TTC549 (cell line): ENCODE results near the gene SMIM27.
"Not testable (repeated sequence)": the region's sequence is repeated elsewhere in the genome, so short reads cannot be mapped to it uniquely, and the experiment has no call there.

Source experiments
- FAIRE-seq: peaks from 2 replicates; lab custom pipeline; 2012; peaks lifted over from hg19 to GRCh38; lab: Jason Lieb, UNC

The SMIM27 gene, protein sequence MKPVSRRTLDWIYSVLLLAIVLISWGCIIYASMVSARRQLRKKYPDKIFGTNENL

GRCh38 chr9:32552172-32552872, at the start of gene SMIM27, which contains the start of gene TOPORS:
Gene SMIM27 (plus strand): TSS chr9:32552327. CDS start chr9:32552435, 108 bp downstream.
Gene TOPORS (minus strand): TSS chr9:32552586. CDS start chr9:32552436, 150 bp downstream.
- peak; percentile 31 for FAIRE-seq

- no peak for FAIRE-seq
Observed at GRCh38 chr9:32502464-32502863, 49.7 kb upstream of the SMIM27 start.

DNA sequence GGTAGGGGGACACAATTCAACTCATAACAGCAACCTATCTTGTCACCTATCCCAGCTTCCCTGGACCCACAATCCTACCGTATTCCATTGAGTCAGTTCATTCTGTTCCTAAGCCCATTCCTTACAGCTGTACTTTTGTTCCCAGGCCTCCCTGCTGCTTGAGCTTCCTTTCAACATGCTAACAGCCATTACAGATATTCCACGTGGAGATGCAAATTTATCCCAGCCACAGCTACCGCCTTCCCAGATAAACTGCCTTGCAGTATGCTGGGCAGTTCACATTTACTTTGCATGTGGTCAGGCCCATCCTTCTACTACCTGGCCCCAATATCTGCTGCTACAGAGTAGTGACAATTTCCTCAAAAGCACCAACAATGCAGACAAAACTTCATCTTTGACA, 49.1 kb upstream of the SMIM27 start:
- no peak for FAIRE-seq

DNA sequence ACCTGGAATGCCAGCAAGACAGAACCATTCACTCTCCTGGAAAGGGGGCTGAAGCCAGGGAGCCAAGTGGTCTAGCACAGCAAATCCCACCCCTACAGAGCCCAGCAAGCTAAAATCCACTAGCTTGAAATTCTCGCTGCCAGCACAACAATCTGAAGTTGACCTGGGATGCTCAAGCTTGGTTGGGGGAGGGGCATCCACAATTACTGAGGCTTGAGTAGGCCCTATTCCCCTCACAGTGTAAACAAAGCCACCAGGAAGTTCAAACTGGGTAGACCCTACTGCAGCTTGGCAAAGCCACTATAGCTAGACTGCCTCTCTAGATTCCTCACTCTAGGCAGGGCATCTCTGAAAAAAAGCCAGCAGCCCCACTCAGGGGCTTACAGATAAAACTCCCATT, 43.4 kb upstream of the SMIM27 start:
- FAIRE-seq = no peak

GRCh38 chr9:32516241-32516640, 35.9 kb upstream of the SMIM27 start:
- no peak for FAIRE-seq

DNA sequence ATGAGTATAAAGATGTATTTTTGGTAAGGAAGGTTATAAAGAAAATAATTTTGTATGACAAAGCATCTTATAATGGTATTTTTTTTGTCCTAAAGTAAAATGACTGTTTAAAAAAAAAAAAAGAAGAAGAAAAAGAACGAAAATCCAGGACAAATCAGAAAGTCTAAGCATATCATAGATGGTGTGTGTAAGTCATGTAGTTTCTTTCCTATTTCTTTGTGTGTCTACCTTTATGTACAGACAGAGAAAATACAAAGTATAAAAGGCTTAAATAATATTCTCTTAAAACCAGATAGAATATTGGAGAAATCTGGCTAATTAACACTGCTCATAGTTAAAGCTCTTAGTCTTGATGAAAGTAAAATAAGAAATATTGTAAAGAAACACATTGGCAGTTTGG, 33.9 kb upstream of the SMIM27 start:
- FAIRE-seq = peak; percentile 45

- no peak for FAIRE-seq
Observed at GRCh38 chr9:32523910-32524309, 28.2 kb upstream of the SMIM27 start.

DNA sequence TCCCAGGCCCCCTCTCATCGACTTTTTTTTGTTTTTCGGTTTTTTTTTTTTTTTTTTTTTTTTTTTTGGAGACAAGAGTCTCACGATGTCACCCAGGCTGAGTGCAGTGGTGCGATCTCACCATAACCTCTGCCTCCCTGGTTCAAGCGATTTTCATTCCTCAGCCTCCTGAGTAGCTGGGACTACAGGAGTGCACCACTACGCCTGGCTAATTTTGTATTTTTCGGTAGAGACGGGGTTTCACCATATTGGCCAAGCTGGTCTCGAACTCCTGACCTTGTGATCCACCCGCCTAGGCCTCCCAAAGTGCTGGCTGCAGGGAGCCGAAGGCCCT, 27.6 kb upstream of the SMIM27 start:
- not testable (repeated sequence) for FAIRE-seq

DNA sequence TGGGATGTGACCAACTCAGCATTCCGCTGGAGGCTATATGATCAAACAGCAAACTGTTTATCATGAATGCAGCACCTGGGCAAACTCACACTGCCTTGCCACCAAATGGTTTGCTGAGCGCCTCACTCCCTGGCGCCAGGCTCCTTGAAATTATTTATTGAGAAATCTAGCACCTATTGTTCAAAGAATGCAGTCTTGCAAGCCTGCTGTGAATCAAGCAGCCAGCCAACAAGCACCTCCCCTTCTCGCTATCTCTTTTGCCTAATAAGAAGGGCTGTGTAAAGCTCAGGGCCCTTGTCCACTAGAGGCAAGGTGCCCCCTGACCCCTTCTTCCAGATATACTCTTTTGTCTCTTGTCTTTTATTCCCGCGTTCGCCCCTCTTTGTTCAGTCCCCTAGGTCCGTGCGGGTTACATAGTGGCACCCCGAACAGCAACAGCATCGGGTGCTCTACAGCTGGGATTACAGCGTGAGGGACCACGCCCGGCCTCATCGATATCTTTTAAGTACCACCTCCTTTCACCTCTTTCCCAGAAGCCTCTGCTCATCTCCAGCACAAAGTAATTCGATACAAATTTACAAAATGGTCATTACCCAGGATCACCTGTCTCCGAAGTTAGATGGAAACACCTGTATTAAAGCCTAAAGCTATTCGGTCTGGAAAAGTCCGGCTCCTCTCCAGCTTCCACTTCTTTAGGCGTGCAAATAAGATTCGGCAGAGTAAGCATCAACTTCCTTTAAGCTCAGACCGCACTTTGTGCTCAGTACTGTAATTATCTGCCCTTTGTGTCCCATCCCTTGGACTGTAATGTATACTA, 27.0 kb upstream of the SMIM27 start:
- no peak for FAIRE-seq

GRCh38 chr9:32525709-32526030, 26.5 kb upstream of the SMIM27 start:
- no peak for FAIRE-seq

- no peak for FAIRE-seq
Observed at GRCh38 chr9:32526041-32526706, 26.0 kb upstream of the SMIM27 start, which contains the start of gene RIGI. Gene RIGI (minus strand): TSS chr9:32526196. CDS start chr9:32526166, 30 bp downstream.

DNA sequence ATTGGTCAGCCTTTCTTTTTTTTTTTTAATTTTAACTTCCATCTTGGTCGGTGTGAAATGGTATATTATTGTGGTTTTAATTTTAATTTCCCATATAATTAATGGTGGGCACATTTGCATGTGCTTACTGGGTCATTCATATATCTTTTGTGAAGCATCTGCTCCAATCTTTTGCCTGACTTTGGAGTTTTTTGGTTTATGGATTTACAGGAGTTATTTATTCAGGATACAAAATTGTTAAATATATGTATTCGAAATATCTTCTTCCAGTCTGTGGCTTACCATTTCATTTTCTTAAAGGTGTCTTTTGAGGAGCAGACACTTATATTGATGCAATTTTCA, 25.4 kb upstream of the SMIM27 start:
- FAIRE-seq = no peak

DNA sequence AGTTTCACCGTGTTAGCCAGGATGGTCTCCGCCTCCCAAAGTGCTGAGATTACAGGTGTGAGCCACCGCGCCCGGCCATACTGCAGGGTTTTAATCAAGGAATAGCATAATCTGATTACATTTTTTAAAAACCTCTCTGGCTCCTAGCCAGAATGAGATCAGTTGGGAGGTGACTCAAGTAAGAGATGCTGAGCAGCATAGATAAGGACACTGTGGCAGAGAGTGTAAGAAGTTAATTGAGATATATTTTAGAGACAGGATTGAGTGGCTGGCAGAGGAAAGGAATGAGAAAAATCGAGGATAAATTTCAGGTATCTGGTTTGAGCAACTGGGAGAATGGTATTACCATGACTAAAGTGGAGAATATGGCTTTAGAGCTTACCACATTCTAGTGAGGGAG, 18.8 kb upstream of the SMIM27 start:
- no peak for FAIRE-seq

- no peak for FAIRE-seq
Observed at GRCh38 chr9:32533816-32534215, 18.3 kb upstream of the SMIM27 start.

DNA sequence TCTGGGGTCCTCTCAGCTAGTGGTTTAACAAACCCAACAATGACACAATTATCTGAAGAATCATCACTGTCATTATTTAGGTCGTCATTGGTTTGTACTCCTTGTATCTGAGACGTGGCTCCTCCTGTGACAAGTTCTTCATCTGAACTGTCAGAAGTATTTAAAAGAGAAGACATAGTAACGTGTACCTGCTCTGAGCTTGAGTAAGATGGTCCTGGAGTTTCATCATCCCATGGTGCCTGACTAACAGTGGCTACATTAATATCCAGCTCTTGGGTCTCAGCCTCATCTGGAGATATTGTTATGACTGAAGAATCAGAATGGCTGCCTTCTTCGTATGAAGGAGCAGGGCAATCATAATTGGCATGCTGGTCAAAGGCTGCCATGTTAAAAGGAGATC, 9.1 kb upstream of the SMIM27 start:
- FAIRE-seq = no peak

- no peak for FAIRE-seq
Observed at GRCh38 chr9:32545884-32546283, 6.2 kb upstream of the SMIM27 start.

- not testable (repeated sequence) for FAIRE-seq
Observed at GRCh38 chr9:32548213-32548612, 3.9 kb upstream of the SMIM27 start.

- no peak for FAIRE-seq
Observed at GRCh38 chr9:32550150-32550561, 2.0 kb upstream of the SMIM27 start.

DNA sequence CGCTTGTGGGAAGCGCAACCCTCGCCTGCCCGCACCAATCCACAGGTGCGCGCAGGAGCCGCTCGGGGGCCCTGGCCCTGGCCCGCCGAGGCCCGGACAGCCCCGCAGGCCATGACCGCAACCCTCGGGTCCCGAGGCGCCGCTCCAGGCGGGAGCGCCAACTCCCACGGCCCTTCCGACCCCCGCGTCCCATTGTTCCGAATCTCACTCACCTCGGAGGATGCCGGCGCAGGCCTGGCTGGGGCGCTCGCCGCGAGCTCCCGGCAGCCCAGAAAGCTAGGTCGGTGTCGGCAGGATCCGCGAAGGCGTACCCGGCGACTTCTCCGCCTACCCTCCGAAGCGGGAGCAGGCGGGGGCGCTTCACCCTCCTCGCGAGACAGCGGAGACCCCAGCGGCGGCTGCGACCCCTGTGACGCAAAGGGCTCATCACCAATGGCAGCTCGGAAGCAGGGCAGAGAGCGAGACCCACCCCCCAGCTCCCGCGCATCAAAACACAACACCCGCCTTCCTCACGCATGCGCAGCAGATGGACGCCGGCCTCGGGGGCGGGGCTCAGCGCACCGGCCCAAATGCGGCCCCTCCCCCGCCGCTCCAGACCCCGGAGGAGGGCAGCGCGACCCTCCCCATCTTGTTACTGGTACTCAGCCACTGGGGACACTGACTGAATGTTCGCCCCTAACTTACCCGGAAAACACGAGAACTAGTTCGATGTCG, 1.4 kb upstream of the SMIM27 start:
- FAIRE-seq = no peak

DNA sequence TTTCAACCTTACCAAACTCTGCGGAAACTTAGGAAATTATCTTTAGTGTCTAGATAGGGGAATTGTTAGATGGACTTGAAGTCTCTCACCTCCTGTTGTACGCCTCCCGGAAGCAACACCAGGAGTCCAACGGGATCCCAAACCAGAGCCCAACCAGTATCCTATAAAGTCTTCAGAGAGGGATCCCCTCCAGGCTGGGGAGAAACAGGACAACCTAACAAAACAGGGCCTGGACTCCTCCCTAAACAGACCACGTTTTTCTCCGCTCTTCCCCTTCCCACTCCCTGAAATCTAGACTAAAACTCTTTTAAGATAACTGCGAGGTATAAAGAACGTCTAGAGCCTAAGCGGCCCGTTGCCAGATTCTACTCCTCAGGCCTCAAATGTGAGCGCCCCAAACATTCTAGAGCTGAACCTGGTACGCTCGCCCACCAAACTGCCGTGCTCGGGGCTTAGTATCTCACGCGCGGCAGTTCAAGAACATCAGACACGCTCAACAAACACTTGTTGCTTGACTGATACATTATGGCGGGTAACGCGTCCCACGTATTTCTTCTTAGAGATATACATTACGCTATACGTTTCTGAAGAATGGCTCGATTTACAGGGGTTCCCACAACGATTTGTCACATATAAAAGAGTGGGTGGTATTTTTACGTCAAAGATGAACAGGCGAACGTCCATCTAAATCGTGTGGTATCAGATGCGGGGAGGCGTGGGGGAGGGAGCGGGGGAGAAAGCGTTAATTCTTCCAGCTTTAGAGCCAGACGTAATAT, 663 bp upstream of the SMIM27 start:
- no peak for FAIRE-seq

GRCh38 chr9:32554107-32554506, 2.0 kb downstream of the SMIM27 start:
- no peak for FAIRE-seq

- FAIRE-seq = no peak
Observed at GRCh38 chr9:32554591-32554990, 2.5 kb downstream of the SMIM27 start.
